HepG2 (cell line): Measurements from ENCODE around the gene KCTD21. TPM values are rescaled to one million over a fixed set of nuclear protein-coding genes. Genes with fewer than 3 reads are reported as not detected.

Experiments used
- GZF1 ChIP-seq: sonication (generic); formaldehyde crosslinking; IDR thresholded peaks from 2 replicates; pipeline ENCODE4 v1.5.1; 2020; ENCODE audit warnings: mild to moderate bottlenecking, missing genetic modification reagents
- KLF13 ChIP-seq: sonication (generic); formaldehyde crosslinking; IDR thresholded peaks from 2 replicates; pipeline ENCODE4 v1.4.0; 2020; ENCODE audit warnings: mild to moderate bottlenecking, missing genetic modification reagents
- MEF2D ChIP-seq: sonication (generic); formaldehyde crosslinking; IDR thresholded peaks from 2 replicates; pipeline ENCODE4 v1.5.1; 2020; ENCODE audit warnings: mild to moderate bottlenecking, missing genetic modification reagents
- MZF1 ChIP-seq: sonication (generic); formaldehyde crosslinking; IDR thresholded peaks from 2 replicates; pipeline ENCODE4 v1.8.1; 2023; ENCODE audit warnings: mild to moderate bottlenecking, missing genetic modification reagents, borderline replicate concordance
- ONECUT2 ChIP-seq: sonication (generic); formaldehyde crosslinking; IDR thresholded peaks from 2 replicates; pipeline ENCODE4 v1.4.0; 2020; ENCODE audit warnings: missing genetic modification reagents
- PAWR ChIP-seq: sonication (generic); formaldehyde crosslinking; IDR thresholded peaks from 2 replicates; pipeline ENCODE4 v1.4.0; 2020; ENCODE audit warnings: missing genetic modification reagents, mild to moderate bottlenecking, borderline replicate concordance
- RNF2 ChIP-seq: fragments of 450-650 bp; conservative IDR thresholded peaks from 2 replicates; pipeline ENCODE4 v1.6.1; 2016; ENCODE audit warnings: low read depth
- SAP130 ChIP-seq: IDR thresholded peaks from 2 replicates; pipeline ENCODE4 v1.6.1; 2016; ENCODE audit warnings: low read depth
- SRSF9 ChIP-seq: fragments of 200-400 bp; formaldehyde crosslinking; IDR thresholded peaks from 2 replicates; pipeline ENCODE4 v1.6.1; 2018; ENCODE audit warnings: borderline replicate concordance, mild to moderate bottlenecking, low read depth, low read length; ENCODE audit not compliant: insufficient read depth, poor library complexity, severe bottlenecking
- ZBTB49 ChIP-seq: sonication (generic); formaldehyde crosslinking; IDR thresholded peaks from 2 replicates; pipeline ENCODE4 v1.4.0; 2020; ENCODE audit warnings: missing genetic modification reagents, borderline replicate concordance
- ZNF138 ChIP-seq: sonication (generic); formaldehyde crosslinking; IDR thresholded peaks from 2 replicates; pipeline ENCODE4 v1.5.0; 2020; ENCODE audit warnings: mild to moderate bottlenecking, low read depth, missing genetic modification reagents
- ZNF205 ChIP-seq: IDR thresholded peaks from 2 replicates; pipeline ENCODE4 v1.6.1; 2018; ENCODE audit warnings: missing biosample characterization, missing genetic modification reagents
- ZNF251 ChIP-seq: sonication (generic); formaldehyde crosslinking; IDR thresholded peaks from 2 replicates; pipeline ENCODE4 v1.9.0; 2021; ENCODE audit warnings: mild to moderate bottlenecking, missing genetic modification reagents
- ZNF263 ChIP-seq: sonication (generic); formaldehyde crosslinking; IDR thresholded peaks from 2 replicates; pipeline ENCODE4 v1.4.0; 2020; ENCODE audit warnings: missing genetic modification reagents
- ZNF607 ChIP-seq: sonication (generic); formaldehyde crosslinking; IDR thresholded peaks from 2 replicates; pipeline ENCODE4 v1.5.1; 2020; ENCODE audit warnings: missing genetic modification reagents, mild to moderate bottlenecking, borderline replicate concordance
- ZNF713 ChIP-seq: sonication (generic); formaldehyde crosslinking; IDR thresholded peaks from 2 replicates; pipeline ENCODE4 v1.4.0; 2020; ENCODE audit warnings: mild to moderate bottlenecking, missing genetic modification reagents
- ZNF749 ChIP-seq: sonication (generic); formaldehyde crosslinking; IDR thresholded peaks from 2 replicates; pipeline ENCODE4 v1.8.0; 2022; ENCODE audit warnings: mild to moderate bottlenecking, missing genetic modification reagents, moderate library complexity, borderline replicate concordance
- polyA plus RNA-seq, 8 experiments: library from polyadenylated mRNA; depleted of rRNA in 3 of 8; stranded (reverse) in 7 of 8; unstranded in 1 of 8; fragments of >200 nt; fragmentation: Illumina TruSeq in 4 of 8; extraction: Trizol in 4 of 8; gene quantifications; 2 replicates each; pipeline versions ENCODE4 v1.2.1 to v1.2.3, GENCODE V29; 2011 to 2016; ENCODE audit warnings: low read depth in 4 of 8, missing spikeins in 1 of 8, mixed read lengths in 1 of 8; ENCODE audit not compliant: insufficient read depth in 1 of 8
- total RNA-seq, 5 experiments: library from RNA; depleted of rRNA; stranded (reverse); fragments of >200 nt; fragmentation: Illumina TruSeq; extraction: Trizol; gene quantifications; 2 replicates each; pipeline ENCODE4 v1.2.3, GENCODE V29; 2016; ENCODE audit warnings: low read depth in 1 of 5
- TF ChIP-seq, protein P1 (sequence below): sonication (generic); formaldehyde crosslinking; IDR thresholded peaks from 2 replicates; pipeline ENCODE4 v1.5.0; 2020; ENCODE audit warnings: mild to moderate bottlenecking, missing genetic modification reagents, borderline replicate concordance
- TF ChIP-seq, protein P2 (sequence below): sonication (generic); formaldehyde crosslinking; IDR thresholded peaks from 2 replicates; pipeline ENCODE4 v1.5.0; 2020; ENCODE audit warnings: missing genetic modification reagents, mild to moderate bottlenecking, borderline replicate concordance
- TF ChIP-seq, protein P3 (sequence below): sonication (generic); formaldehyde crosslinking; IDR thresholded peaks from 2 replicates; pipeline ENCODE4 v1.4.0; 2020; ENCODE audit warnings: low read depth, mild to moderate bottlenecking, missing genetic modification reagents
- TF ChIP-seq, protein P4 (sequence below): sonication (generic); formaldehyde crosslinking; IDR thresholded peaks from 2 replicates; pipeline ENCODE4 v1.8.1; 2023; ENCODE audit warnings: mild to moderate bottlenecking, missing genetic modification reagents, borderline replicate concordance

KCTD21 gene
- total and polyA plus RNA-seq, 2 of the 13 experiments (the other 11 are each of a cell fraction or from before 2014, with no cell fraction given): 3.1 to 13.5 TPM

DNA sequence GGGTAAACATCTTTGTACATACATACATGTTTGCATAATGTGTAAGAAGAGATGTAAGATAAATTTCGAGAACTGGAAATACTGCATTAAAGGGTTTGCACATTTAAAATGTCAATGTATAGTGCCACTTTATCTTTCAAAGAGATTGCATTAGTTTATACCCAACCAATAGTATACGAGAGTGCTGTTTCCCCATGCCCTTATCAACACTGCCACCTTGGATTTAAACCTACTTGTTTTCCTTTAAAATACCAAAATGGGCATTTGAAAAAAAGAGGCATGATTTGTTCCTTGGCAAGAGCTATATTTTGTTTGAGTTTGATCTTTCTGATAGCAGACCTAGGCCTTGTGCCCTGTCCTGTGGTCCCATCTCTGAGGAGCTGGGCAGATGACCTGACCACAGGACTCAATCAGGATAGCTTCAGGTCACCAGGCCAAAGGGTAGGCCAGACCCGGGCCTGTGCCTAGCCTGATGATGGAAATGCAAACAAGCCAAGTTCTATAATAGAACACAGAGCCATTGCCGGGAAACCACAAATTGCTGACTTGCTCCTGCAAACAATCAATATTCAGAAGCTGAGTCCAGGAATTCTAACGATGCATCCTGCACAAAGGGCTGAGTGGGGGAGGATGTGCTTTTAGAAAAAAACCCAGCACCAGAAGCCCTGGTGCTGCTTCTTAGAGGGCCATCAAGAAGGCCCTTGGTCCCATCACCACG, 32.1 kb downstream of the KCTD21 start (continued):
- TF ChIP-seq, protein P1, sequence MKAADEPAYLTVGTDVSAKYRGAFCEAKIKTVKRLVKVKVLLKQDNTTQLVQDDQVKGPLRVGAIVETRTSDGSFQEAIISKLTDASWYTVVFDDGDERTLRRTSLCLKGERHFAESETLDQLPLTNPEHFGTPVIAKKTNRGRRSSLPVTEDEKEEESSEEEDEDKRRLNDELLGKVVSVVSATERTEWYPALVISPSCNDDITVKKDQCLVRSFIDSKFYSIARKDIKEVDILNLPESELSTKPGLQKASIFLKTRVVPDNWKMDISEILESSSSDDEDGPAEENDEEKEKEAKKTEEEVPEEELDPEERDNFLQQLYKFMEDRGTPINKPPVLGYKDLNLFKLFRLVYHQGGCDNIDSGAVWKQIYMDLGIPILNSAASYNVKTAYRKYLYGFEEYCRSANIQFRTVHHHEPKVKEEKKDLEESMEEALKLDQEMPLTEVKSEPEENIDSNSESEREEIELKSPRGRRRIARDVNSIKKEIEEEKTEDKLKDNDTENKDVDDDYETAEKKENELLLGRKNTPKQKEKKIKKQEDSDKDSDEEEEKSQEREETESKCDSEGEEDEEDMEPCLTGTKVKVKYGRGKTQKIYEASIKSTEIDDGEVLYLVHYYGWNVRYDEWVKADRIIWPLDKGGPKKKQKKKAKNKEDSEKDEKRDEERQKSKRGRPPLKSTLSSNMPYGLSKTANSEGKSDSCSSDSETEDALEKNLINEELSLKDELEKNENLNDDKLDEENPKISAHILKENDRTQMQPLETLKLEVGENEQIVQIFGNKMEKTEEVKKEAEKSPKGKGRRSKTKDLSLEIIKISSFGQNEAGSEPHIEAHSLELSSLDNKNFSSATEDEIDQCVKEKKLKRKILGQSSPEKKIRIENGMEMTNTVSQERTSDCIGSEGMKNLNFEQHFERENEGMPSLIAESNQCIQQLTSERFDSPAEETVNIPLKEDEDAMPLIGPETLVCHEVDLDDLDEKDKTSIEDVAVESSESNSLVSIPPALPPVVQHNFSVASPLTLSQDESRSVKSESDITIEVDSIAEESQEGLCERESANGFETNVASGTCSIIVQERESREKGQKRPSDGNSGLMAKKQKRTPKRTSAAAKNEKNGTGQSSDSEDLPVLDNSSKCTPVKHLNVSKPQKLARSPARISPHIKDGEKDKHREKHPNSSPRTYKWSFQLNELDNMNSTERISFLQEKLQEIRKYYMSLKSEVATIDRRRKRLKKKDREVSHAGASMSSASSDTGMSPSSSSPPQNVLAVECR: peak; percentile 64; the same call in 1 of the 2 replicates
- TF ChIP-seq ONECUT2 (CRISPR knock-in tag) (peak; percentile 97), SAP130 (CRISPR knock-in tag) (peak; percentile 78), ZNF607 (peak; percentile 24; the same call in 1 of the 2 replicates), SRSF9 (no peak), ZNF251 (no peak), ZNF263 (CRISPR knock-in tag) (no peak), GZF1 (CRISPR knock-in tag) (no peak), RNF2 (no peak), ZNF713 (CRISPR knock-in tag) (no peak), PAWR (no peak), KLF13 (CRISPR knock-in tag) (no peak), ZNF749 (CRISPR knock-in tag) (no peak), ZNF205 (CRISPR knock-in tag) (0 out of 2 replicates have a peak, but pooled peaks have one; percentile 53), ZBTB49 (no peak), ZNF138 (CRISPR knock-in tag) (no peak), MZF1 (CRISPR knock-in tag) (no peak), MEF2D (CRISPR knock-in tag) (peak; percentile 99)
- TF ChIP-seq, protein P2, sequence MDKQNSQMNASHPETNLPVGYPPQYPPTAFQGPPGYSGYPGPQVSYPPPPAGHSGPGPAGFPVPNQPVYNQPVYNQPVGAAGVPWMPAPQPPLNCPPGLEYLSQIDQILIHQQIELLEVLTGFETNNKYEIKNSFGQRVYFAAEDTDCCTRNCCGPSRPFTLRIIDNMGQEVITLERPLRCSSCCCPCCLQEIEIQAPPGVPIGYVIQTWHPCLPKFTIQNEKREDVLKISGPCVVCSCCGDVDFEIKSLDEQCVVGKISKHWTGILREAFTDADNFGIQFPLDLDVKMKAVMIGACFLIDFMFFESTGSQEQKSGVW (CRISPR knock-in tag): no peak
- TF ChIP-seq, protein P3, sequence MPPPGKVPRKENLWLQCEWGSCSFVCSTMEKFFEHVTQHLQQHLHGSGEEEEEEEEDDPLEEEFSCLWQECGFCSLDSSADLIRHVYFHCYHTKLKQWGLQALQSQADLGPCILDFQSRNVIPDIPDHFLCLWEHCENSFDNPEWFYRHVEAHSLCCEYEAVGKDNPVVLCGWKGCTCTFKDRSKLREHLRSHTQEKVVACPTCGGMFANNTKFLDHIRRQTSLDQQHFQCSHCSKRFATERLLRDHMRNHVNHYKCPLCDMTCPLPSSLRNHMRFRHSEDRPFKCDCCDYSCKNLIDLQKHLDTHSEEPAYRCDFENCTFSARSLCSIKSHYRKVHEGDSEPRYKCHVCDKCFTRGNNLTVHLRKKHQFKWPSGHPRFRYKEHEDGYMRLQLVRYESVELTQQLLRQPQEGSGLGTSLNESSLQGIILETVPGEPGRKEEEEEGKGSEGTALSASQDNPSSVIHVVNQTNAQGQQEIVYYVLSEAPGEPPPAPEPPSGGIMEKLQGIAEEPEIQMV (CRISPR knock-in tag): no peak; the same call in 1 of the 2 replicates
- TF ChIP-seq, protein P4, sequence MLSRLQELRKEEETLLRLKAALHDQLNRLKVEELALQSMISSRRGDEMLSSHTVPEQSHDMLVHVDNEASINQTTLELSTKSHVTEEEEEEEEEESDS (CRISPR knock-in tag): no peak
